ENCODE results near the gene DNAH17. TPM values are rescaled to one million over a fixed set of nuclear protein-coding genes. Genes with fewer than 3 reads are reported as not detected.

DNAH17 gene
- total and polyA plus RNA-seq, 9 donors, result 0.35 to 5.2 (median 2.0) TPM

- WGBS (ENCODE audit: insufficient coverage), result no CpG with 5 or more reads among the region's 6 CpGs
- no peak overlapping the region for H3K27ac ChIP-seq (ENCODE audit: low read length)
- peaks cover 2% of the 10 kb centered on the region for H3K9me3 ChIP-seq (replicated peaks; ENCODE audit: control insufficient read depth, low read depth, low read length)
- peaks cover 22% of the 10 kb centered on the region for H3K4me1 ChIP-seq (ENCODE audit: control insufficient read depth, insufficient read depth, low read length)
- no peak overlapping the region for H3K4me3 ChIP-seq (ENCODE audit: low read length)
- H3K27me3 ChIP-seq (ENCODE audit: control insufficient read depth, insufficient read depth, low read length), result peaks cover 4% of the 10 kb centered on the region
- no peaks in the 10 kb centered on the region for H3K36me3 ChIP-seq (ENCODE audit: control insufficient read depth, insufficient read depth, low read length)
- DNase-seq, result no peak
These were observed 29.8 kb upstream of the DNAH17 start for GRCh38 chr17:78607038-78607437.

GRCh38 chr17:78605886-78606285, 28.7 kb upstream of the DNAH17 start:
- no peak for DNase-seq
- no peaks in the 10 kb centered on the region for H3K36me3 ChIP-seq (ENCODE audit: control insufficient read depth, insufficient read depth, low read length)
- peaks cover 11% of the 10 kb centered on the region for H3K4me1 ChIP-seq (ENCODE audit: control insufficient read depth, insufficient read depth, low read length)
- H3K27ac ChIP-seq (ENCODE audit: low read length), result no peak overlapping the region
- H3K4me3 ChIP-seq (ENCODE audit: low read length), result no peak overlapping the region
- H3K9me3 ChIP-seq (replicated peaks; ENCODE audit: control insufficient read depth, low read depth, low read length), result peaks cover 2% of the 10 kb centered on the region
- 81% methylated on average over 6 of the region's 6 CpGs for WGBS (ENCODE audit: insufficient coverage)
- H3K27me3 ChIP-seq (ENCODE audit: control insufficient read depth, insufficient read depth, low read length), result peaks cover 4% of the 10 kb centered on the region

- peaks cover 2% of the 10 kb centered on the region for H3K9me3 ChIP-seq (replicated peaks; ENCODE audit: control insufficient read depth, low read depth, low read length)
- H3K27me3 ChIP-seq (ENCODE audit: control insufficient read depth, insufficient read depth, low read length), result peaks cover 4% of the 10 kb centered on the region
- no peak for DNase-seq
- WGBS (ENCODE audit: insufficient coverage), result no CpG with 5 or more reads among the region's 3 CpGs
- no peaks in the 10 kb centered on the region for H3K36me3 ChIP-seq (ENCODE audit: control insufficient read depth, insufficient read depth, low read length)
- no peak overlapping the region for H3K4me3 ChIP-seq (ENCODE audit: low read length)
- H3K27ac ChIP-seq (ENCODE audit: low read length), result no peak overlapping the region
- peaks cover 10% of the 10 kb centered on the region for H3K4me1 ChIP-seq (ENCODE audit: control insufficient read depth, insufficient read depth, low read length)
These were observed 28.2 kb upstream of the DNAH17 start for GRCh38 chr17:78605429-78605828.

- DNase-seq, result no peak
- Histone ChIP-seq H3K9me3 (replicated peaks; ENCODE audit: control insufficient read depth, low read depth, low read length) (no peaks in the 10 kb centered on the region), H3K27ac (ENCODE audit: low read length) (no peak overlapping the region), H3K27me3 (ENCODE audit: control insufficient read depth, insufficient read depth, low read length) (peaks cover 2% of the 10 kb centered on the region), H3K36me3 (ENCODE audit: control insufficient read depth, insufficient read depth, low read length) (no peaks in the 10 kb centered on the region), H3K4me1 (ENCODE audit: control insufficient read depth, insufficient read depth, low read length) (peaks cover 21% of the 10 kb centered on the region), H3K4me3 (ENCODE audit: low read length) (no peak overlapping the region)
- WGBS (ENCODE audit: insufficient coverage), result 64% methylated on average over 2 of the region's 6 CpGs
These were observed 25.1 kb upstream of the DNAH17 start for GRCh38 chr17:78602246-78602645.

- DNase-seq, result no peak
- no peaks in the 10 kb centered on the region for H3K36me3 ChIP-seq (ENCODE audit: control insufficient read depth, insufficient read depth, low read length)
- 68% methylated on average over 4 of the region's 9 CpGs for WGBS (ENCODE audit: insufficient coverage)
- no peak overlapping the region for H3K27ac ChIP-seq (ENCODE audit: low read length)
- peaks cover 2% of the 10 kb centered on the region for H3K27me3 ChIP-seq (ENCODE audit: control insufficient read depth, insufficient read depth, low read length)
- H3K9me3 ChIP-seq (replicated peaks; ENCODE audit: control insufficient read depth, low read depth, low read length), result no peaks in the 10 kb centered on the region
- H3K4me1 ChIP-seq (ENCODE audit: control insufficient read depth, insufficient read depth, low read length), result peaks cover 27% of the 10 kb centered on the region
- no peak overlapping the region for H3K4me3 ChIP-seq (ENCODE audit: low read length)
These were observed 24.5 kb upstream of the DNAH17 start for GRCh38 chr17:78601577-78602190.

- H3K4me3 ChIP-seq (ENCODE audit: low read length), result no peak overlapping the region
- peaks cover 30% of the 10 kb centered on the region for H3K4me1 ChIP-seq (ENCODE audit: control insufficient read depth, insufficient read depth, low read length)
- H3K27me3 ChIP-seq (ENCODE audit: control insufficient read depth, insufficient read depth, low read length), result peaks cover 2% of the 10 kb centered on the region
- no peaks in the 10 kb centered on the region for H3K36me3 ChIP-seq (ENCODE audit: control insufficient read depth, insufficient read depth, low read length)
- peak; percentile 69 for DNase-seq
- WGBS (ENCODE audit: insufficient coverage), result 86% methylated on average over 3 of the region's 10 CpGs
- no peak overlapping the region for H3K27ac ChIP-seq (ENCODE audit: low read length)
- H3K9me3 ChIP-seq (replicated peaks; ENCODE audit: control insufficient read depth, low read depth, low read length), result no peaks in the 10 kb centered on the region
These were observed 23.1 kb upstream of the DNAH17 start for GRCh38 chr17:78600181-78600721.

DNA sequence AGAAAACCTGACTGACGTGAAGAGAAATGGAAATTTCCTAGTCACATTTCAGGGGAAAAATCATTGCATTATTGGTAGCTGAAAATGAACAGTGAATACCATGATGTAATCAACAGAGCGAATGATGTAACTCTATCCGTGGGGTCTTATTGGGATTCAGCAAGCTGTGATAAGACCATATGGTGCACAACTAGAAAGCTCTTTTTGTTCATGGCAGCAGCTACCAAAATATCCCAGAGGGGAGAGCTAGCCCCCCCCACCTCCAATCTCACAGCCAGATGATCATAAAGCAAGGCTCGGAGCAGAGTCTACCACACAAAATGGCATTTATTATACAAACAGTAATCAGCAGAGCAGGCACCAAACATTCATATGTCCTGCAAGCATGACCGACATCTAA, 22.2 kb upstream of the DNAH17 start:
- Histone ChIP-seq H3K9me3 (replicated peaks; ENCODE audit: control insufficient read depth, low read depth, low read length) (no peaks in the 10 kb centered on the region), H3K27ac (ENCODE audit: low read length) (no peak overlapping the region), H3K36me3 (ENCODE audit: control insufficient read depth, insufficient read depth, low read length) (no peaks in the 10 kb centered on the region), H3K27me3 (ENCODE audit: control insufficient read depth, insufficient read depth, low read length) (peaks cover 2% of the 10 kb centered on the region), H3K4me1 (ENCODE audit: control insufficient read depth, insufficient read depth, low read length) (peaks cover 30% of the 10 kb centered on the region), H3K4me3 (ENCODE audit: low read length) (no peak overlapping the region)
- peak; percentile 56 for DNase-seq
- WGBS (ENCODE audit: insufficient coverage), result 66% methylated on average over 3 of the region's 5 CpGs

DNA sequence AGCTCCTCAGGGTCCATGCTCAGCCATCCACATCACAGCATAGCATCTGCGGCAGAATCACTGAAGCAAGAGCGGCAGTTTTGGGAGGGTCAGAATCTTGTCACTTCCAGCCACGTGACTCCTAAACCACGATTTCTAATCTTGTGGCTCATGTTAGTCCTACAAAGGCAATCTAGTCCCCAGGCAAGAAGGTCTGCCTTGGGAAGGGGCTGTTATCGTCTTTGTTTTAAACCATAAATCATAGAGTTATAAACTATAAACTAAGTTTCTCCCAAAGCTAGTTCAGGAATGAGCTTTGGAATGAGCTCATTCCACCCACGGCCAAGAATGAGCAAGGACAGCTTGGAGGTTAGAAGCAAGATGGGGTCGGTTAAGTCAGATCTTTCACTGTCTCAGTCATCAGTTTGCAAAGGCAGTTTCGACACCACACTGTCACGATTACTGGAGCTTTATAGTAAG, 20.8 kb upstream of the DNAH17 start:
- no peaks in the 10 kb centered on the region for H3K27me3 ChIP-seq (ENCODE audit: control insufficient read depth, insufficient read depth, low read length)
- 30% methylated on average over 2 of the region's 9 CpGs for WGBS (ENCODE audit: insufficient coverage)
- H3K4me1 ChIP-seq (ENCODE audit: control insufficient read depth, insufficient read depth, low read length), result peaks cover 30% of the 10 kb centered on the region
- no peaks in the 10 kb centered on the region for H3K36me3 ChIP-seq (ENCODE audit: control insufficient read depth, insufficient read depth, low read length)
- peak overlapping the region; percentile 55 for H3K27ac ChIP-seq (ENCODE audit: low read length)
- peak; percentile 75 for DNase-seq
- no peaks in the 10 kb centered on the region for H3K9me3 ChIP-seq (replicated peaks; ENCODE audit: control insufficient read depth, low read depth, low read length)
- no peak overlapping the region for H3K4me3 ChIP-seq (ENCODE audit: low read length)

DNA sequence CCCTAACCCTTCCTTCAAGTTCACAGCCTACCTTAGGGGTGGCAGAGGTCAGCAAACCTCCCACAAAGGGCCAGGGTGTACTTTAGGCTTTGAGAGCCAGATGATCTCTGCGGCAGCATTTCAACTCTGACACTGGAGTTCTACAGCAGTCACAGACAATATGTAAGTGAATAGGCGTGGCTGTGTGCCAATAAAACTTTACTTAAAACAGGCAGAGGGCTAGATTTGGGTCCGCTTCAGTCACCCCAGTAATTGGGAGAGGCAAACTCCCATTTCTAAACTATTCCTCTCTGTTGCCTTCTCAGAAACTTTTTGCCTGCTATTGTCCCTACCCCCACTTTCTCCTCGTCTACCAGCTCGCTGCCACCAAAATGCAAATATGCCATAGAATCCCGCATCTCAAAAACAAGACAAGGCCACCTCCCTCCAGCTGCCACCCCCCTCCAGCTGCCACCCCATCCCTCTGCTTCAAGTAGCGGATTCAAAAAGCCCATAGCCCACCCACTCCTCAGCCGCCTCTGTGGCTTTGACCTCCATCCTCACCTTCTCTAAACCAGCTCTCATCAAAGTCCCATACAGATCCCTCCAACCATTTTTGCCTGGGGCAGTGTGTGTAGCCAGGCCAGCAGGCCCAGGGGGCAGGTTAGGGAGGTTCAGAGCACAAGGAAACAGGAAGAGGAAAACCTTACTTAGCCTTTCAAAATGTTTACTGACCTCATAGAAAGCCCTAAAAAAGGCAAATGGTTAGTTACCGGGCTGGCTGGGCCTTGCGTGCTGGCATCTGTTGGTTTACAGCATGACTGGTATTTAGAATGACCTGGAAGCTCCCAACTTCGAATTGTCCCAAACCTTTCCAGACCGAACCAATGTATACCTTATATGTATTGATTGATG, 19.9 kb upstream of the DNAH17 start:
- DNase-seq, result no peak
- no peaks in the 10 kb centered on the region for H3K9me3 ChIP-seq (replicated peaks; ENCODE audit: control insufficient read depth, low read depth, low read length)
- no peaks in the 10 kb centered on the region for H3K36me3 ChIP-seq (ENCODE audit: control insufficient read depth, insufficient read depth, low read length)
- no peak overlapping the region for H3K4me3 ChIP-seq (ENCODE audit: low read length)
- WGBS (ENCODE audit: insufficient coverage), result 87% methylated on average over 6 of the region's 12 CpGs
- peaks cover 35% of the 10 kb centered on the region for H3K4me1 ChIP-seq (ENCODE audit: control insufficient read depth, insufficient read depth, low read length)
- H3K27me3 ChIP-seq (ENCODE audit: control insufficient read depth, insufficient read depth, low read length), result no peaks in the 10 kb centered on the region
- no peak overlapping the region for H3K27ac ChIP-seq (ENCODE audit: low read length)

DNA sequence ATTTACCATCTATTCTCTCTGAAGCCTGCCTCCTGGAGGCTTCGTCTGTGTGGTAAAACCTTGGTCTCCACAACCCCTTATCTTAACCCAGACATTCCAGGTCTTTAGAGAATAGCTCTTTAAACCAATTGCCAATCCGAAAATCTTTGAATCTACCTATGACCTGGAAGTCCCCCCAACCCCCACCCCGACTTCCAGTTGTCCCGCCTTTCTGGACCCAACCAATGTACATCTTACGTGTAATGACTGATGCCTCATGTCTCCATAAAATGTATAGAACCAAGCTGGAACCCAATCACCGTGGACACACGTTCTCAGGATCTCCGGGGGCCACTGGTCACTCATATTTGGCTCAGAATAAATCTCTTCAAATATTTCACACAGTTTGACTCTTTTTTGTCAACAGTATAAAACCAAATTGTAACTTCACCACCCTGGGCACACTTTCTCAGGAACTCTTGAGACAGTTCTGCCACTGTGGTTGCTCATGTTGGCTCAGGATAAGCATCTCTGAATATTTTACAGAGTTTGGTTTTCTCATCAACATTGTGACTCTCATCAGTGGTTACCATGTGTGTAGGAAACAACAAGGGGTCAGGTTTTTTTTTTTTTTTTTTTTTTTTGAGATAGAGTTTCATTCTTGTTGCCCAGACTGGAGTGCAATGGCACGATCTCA, 18.1 kb upstream of the DNAH17 start:
- no peaks in the 10 kb centered on the region for H3K36me3 ChIP-seq (ENCODE audit: control insufficient read depth, insufficient read depth, low read length)
- no peak for DNase-seq
- H3K4me3 ChIP-seq (ENCODE audit: low read length), result no peak overlapping the region
- 83% methylated on average over 9 of the region's 9 CpGs for WGBS (ENCODE audit: insufficient coverage)
- H3K4me1 ChIP-seq (ENCODE audit: control insufficient read depth, insufficient read depth, low read length), result peaks cover 35% of the 10 kb centered on the region
- no peak overlapping the region for H3K27ac ChIP-seq (ENCODE audit: low read length)
- H3K27me3 ChIP-seq (ENCODE audit: control insufficient read depth, insufficient read depth, low read length), result no peaks in the 10 kb centered on the region
- H3K9me3 ChIP-seq (replicated peaks; ENCODE audit: control insufficient read depth, low read depth, low read length), result no peaks in the 10 kb centered on the region
